IPS DF 6.9 (cell line): ENCODE measurements around the gene IRS2.

Experiments
- DNase-seq: peaks from one replicate; pipeline ENCODE4 v3.0.0-alpha.2; 2013; ENCODE audit warnings: low read depth, low spot score
- H3K27ac ChIP-seq: one replicate; pipeline ENCODE4 v1.5.1; 2013; ENCODE audit warnings: low read length, control low read depth
- H3K27me3 ChIP-seq: 2 replicates; pipeline ENCODE4 v1.6.1; 2013; ENCODE audit warnings: mild to moderate bottlenecking, low read length; ENCODE audit not compliant: control insufficient read depth, insufficient read depth
- H3K36me3 ChIP-seq: 2 replicates; pipeline ENCODE4 v1.6.1; 2013; ENCODE audit warnings: low read length; ENCODE audit not compliant: control insufficient read depth, insufficient read depth
- H3K4me1 ChIP-seq: 2 replicates; pipeline ENCODE4 v1.6.1; 2013; ENCODE audit warnings: low read length; ENCODE audit not compliant: control insufficient read depth, insufficient read depth
- H3K4me3 ChIP-seq: 2 replicates; pipeline ENCODE4 v1.5.1; 2013; ENCODE audit warnings: mild to moderate bottlenecking, low read length
- H3K9me3 ChIP-seq: 2 replicates; pipeline ENCODE4 v1.6.1; 2013; ENCODE audit warnings: low read length, inconsistent platforms; ENCODE audit not compliant: control insufficient read depth, insufficient read depth
- WGBS: extraction: QIAGEN DNeasy Blood & Tissue Kit; methylation state at CpG from one replicate; pipeline ENCODE4 v1.1.7; 2013; ENCODE audit warnings: mixed read lengths, missing lambda C conversion rate; ENCODE audit not compliant: insufficient read length, insufficient coverage; 5-methylcytosine and 5-hydroxymethylcytosine counted together

IRS2 gene

DNA sequence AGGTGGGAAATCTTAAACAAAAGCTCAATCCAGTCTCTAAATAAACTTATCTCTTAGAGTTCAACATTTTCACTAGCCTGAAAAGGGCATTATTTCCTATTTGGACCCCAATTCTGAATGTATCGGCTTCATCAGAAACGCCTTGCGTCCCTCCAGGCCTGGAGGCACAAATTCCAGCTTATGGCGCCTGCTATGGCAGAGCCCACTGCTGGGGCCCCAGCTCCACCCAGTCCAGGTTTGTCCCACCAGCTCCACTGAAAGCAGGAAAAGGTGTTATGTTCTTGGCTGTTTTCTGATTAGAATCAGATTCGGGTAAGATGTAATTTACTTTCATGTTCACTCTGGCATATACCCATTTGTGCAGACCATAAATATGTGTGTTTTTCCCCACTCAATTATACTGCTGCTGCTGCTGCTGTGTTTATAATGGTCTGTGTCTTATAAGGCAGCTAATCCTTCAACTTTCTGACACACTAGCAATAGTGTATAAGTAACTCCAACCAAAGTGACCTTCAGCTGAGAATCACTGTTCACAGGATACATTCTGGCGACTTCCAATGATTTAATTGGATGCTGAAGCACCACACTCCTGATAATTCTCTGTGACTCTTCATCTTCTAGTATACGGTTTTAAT is 6.4 kb downstream of the IRS2 start:
- Histone ChIP-seq H3K4me3 (no peak overlapping the region), H3K36me3 (no peaks in the 10 kb centered on the region; the same call in 1 of the 2 replicates), H3K27me3 (no peaks in the 10 kb centered on the region), H3K27ac (no peak overlapping the region), H3K4me1 (peaks cover 8% of the 10 kb centered on the region), H3K9me3 (no peaks in the 10 kb centered on the region)
- DNase-seq: no peak
- no CpG with 5 or more reads among the region's 7 CpGs for WGBS

DNA sequence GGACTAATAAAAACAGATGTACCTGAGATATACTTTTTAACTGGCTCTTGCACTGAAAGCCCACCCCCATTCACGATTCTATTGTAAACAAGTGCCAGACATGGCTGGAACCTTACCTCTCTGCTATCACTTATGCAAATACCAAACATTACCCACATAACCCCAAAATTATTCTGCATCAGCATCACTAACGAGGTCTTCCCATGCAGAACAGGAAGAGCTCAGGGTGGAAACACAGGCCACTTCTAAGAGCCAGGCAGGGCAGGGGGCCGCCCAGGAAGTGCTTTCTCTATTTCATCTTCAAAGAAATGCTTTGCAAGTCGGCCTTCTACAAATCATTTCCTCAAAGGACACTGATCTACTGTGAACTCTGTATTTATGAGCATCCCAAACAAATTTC is 7.3 kb downstream of the IRS2 start:
- Histone ChIP-seq H3K9me3 (no peaks in the 10 kb centered on the region), H3K4me3 (no peak overlapping the region), H3K27me3 (no peaks in the 10 kb centered on the region), H3K27ac (no peak overlapping the region), H3K36me3 (no peaks in the 10 kb centered on the region), H3K4me1 (peaks cover 6% of the 10 kb centered on the region)
- no peak for DNase-seq
- no CpG with 5 or more reads among the region's 4 CpGs for WGBS

DNA sequence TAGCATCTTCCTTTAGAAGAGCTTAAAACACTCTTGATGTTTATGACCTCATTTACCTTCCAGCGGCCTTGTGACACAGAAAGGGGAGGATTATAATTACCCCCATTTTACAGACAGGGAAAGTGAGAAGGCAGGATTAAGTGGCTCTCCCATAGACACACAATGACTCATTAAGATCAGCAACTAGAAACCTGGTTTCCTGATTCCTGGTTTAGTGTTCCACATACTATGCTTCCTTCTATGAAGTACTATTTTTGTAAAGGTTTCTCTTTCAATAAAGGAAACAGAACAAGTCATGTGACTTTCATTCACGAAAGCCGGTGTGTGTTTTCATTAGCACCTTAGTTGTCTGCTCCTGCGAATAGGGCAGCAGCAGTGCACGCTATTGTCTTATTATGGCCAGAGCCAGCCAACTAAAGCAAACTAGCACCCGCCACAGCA is 8.3 kb downstream of the IRS2 start:
- Histone ChIP-seq H3K27ac (no peak overlapping the region), H3K9me3 (no peaks in the 10 kb centered on the region), H3K27me3 (no peaks in the 10 kb centered on the region), H3K4me1 (peaks cover 2% of the 10 kb centered on the region; the same call in 1 of the 2 replicates), H3K36me3 (no peaks in the 10 kb centered on the region), H3K4me3 (no peak overlapping the region)
- WGBS: no CpG with 5 or more reads among the region's 6 CpGs
- DNase-seq: no peak

DNA sequence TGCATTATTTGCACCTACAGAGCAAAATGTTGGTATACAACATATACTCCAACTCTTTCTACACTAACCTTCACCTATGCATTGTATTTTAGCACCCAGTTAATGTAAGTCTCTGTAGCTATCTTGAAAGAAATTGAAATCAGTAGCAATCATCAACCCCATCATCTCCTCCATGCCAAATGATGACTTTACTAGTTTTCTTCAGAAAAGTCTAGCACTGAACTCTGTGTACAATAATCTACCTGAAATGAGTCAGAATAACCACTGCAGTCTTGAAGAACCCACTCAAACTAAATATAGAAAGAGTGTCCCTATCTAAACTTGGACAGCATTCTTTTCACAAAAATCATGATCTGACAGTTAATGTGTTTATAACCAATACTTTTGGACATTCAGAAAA is 9.8 kb downstream of the IRS2 start:
- DNase-seq: no peak
- no peaks in the 10 kb centered on the region for H3K9me3 ChIP-seq
- no peaks in the 10 kb centered on the region for H3K4me1 ChIP-seq
- H3K36me3 ChIP-seq: no peaks in the 10 kb centered on the region
- H3K27me3 ChIP-seq: no peaks in the 10 kb centered on the region
- H3K4me3 ChIP-seq: no peak overlapping the region
- H3K27ac ChIP-seq: no peak overlapping the region

DNA sequence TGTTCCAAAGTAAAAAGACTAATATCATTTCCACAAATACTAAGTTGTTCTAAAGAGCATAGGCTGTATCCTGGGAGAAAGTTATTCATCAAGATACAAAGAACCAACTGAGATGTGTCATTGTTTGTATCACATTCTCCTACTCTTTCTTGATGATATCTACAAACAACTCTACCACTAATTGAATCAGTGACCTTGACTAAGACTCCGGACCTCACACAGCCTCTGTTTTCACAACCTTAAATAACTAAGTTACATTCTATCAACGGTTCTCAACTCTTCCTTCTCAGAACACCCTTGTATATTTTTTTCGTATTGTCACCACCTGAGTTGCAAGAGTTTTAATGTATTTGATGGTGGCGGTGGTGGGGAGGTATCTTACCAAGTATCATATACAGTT is 12.6 kb downstream of the IRS2 start:
- H3K9me3 ChIP-seq: no peaks in the 10 kb centered on the region
- no peak for DNase-seq
- no peaks in the 10 kb centered on the region for H3K36me3 ChIP-seq
- no CpG with 5 or more reads among the region's 4 CpGs for WGBS
- H3K27me3 ChIP-seq: no peaks in the 10 kb centered on the region
- H3K4me1 ChIP-seq: no peaks in the 10 kb centered on the region; the same call in 1 of the 2 replicates
- no peak overlapping the region for H3K27ac ChIP-seq
- no peak overlapping the region for H3K4me3 ChIP-seq

DNA sequence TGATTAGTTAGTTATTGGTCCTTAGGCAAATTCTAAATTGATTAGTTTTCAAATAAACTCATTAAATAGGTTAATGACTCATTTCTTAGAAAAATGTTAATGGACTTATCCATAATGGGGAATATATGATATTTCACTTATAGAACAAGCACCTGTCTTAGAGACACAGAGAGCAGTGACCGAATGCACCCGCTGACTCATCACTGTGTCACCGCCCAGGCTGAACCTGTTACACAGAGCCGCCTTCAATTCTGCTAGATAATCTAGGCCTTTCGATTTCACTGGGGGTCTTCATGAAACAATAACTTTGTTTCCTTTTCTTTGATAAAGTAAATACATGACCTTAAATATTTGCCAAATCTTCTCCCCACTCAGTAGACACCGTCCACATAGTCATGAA is 13.1 kb downstream of the IRS2 start:
- no CpG with 5 or more reads among the region's 6 CpGs for WGBS
- no peaks in the 10 kb centered on the region for H3K36me3 ChIP-seq
- DNase-seq: no peak
- H3K27me3 ChIP-seq: no peaks in the 10 kb centered on the region
- no peak overlapping the region for H3K4me3 ChIP-seq
- H3K4me1 ChIP-seq: no peaks in the 10 kb centered on the region; the same call in 1 of the 2 replicates
- no peak overlapping the region for H3K27ac ChIP-seq
- no peaks in the 10 kb centered on the region for H3K9me3 ChIP-seq

DNA sequence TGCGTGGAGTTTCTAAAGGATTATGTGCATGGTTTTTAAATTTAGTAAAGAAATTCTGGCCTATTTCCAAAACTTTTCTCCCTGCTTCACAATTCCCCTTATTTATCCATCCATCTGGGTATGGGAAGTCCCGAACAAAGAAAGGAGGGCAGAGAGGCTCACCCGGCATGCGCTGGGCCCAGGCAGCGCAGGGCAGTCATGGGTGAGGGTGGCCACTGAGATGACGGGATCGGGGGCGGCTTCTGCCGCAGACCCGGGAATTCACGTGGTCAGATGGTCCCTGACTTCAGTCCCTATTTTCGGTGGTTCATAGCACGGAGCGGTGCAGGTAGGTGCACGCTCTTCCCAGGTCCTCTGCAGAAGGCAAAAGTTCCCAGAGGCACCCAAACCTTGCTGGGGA is 14.5 kb downstream of the IRS2 start:
- no peak overlapping the region for H3K27ac ChIP-seq
- no peaks in the 10 kb centered on the region for H3K9me3 ChIP-seq
- no peak overlapping the region for H3K4me3 ChIP-seq
- peaks cover under 1% of the 10 kb centered on the region; the same call in 1 of the 2 replicates for H3K4me1 ChIP-seq
- no CpG with 5 or more reads among the region's 15 CpGs for WGBS
- no peaks in the 10 kb centered on the region for H3K27me3 ChIP-seq
- no peaks in the 10 kb centered on the region for H3K36me3 ChIP-seq
- DNase-seq: no peak

DNA sequence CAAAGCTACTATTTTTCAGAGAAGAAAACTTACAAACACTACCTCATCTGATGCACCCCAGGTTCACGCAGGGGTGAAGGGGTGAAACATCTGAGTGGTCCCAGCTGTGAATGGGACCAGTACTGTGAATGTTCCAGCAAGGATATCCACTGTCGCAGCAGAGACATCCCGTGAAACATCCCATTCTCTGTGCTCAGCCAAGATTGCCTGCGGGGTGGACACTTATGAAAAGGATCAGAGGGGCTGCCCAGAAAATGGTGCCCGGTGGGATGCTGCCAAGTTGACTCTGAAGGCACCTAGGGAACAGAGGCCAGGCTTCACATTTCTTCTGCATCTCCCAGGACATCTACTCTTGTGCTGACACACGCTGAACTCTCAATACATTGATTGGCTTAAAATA is 15.9 kb downstream of the IRS2 start:
- Histone ChIP-seq H3K4me1 (peaks cover 2% of the 10 kb centered on the region; the same call in 1 of the 2 replicates), H3K27me3 (no peaks in the 10 kb centered on the region), H3K36me3 (no peaks in the 10 kb centered on the region), H3K4me3 (no peak overlapping the region), H3K9me3 (no peaks in the 10 kb centered on the region), H3K27ac (no peak overlapping the region)
- no peak for DNase-seq
- no CpG with 5 or more reads among the region's 6 CpGs for WGBS

DNA sequence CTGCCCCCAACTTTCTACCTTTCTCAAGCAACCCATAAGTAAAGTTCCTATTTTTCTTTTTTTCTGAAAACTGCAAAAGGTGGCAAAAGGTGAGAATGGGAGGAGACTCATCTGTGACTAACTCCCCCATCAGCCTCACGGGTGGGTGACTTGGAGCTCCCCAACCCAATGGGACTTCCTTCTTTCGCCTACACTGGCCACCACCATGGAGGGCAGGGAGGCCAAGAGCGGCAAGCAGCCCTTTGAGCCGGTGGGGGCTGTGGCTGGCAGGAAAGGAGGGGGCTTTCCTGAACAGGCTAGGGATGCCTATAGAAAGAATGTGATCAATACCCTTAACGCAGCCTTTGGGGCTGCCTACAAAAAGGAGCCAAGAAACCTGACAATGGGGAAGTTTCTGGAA is 16.5 kb downstream of the IRS2 start:
- Histone ChIP-seq H3K4me1 (peaks cover 2% of the 10 kb centered on the region; the same call in 1 of the 2 replicates), H3K9me3 (no peaks in the 10 kb centered on the region), H3K27me3 (no peaks in the 10 kb centered on the region), H3K4me3 (no peak overlapping the region), H3K36me3 (no peaks in the 10 kb centered on the region), H3K27ac (no peak overlapping the region)
- WGBS: no CpG with 5 or more reads among the region's 5 CpGs
- DNase-seq: no peak

DNA sequence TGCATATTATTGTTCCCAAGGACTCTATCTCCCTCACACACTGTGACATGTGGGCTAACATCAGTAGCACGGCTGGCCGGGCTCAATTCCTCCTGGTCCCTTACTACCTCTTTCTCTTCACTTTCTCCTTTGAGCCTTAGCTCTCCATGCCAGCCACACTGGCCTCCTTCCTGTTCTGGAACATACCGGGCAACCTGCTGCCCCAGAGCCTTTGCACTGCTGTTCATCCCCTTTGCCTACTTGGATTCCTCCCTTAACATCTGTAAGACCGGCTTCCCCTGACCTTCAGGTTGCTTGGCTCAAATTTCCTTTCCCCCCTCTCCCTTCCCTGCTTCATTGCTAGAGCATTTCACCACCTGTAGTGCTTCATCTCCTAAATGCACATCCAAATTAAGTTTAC is 17.1 kb downstream of the IRS2 start:
- no peaks in the 10 kb centered on the region for H3K9me3 ChIP-seq
- H3K4me3 ChIP-seq: no peak overlapping the region
- no peaks in the 10 kb centered on the region for H3K36me3 ChIP-seq
- DNase-seq: no peak
- no CpG with 5 or more reads among the region's 4 CpGs for WGBS
- H3K27ac ChIP-seq: no peak overlapping the region
- H3K4me1 ChIP-seq: peaks cover 2% of the 10 kb centered on the region; the same call in 1 of the 2 replicates
- no peaks in the 10 kb centered on the region for H3K27me3 ChIP-seq

DNA sequence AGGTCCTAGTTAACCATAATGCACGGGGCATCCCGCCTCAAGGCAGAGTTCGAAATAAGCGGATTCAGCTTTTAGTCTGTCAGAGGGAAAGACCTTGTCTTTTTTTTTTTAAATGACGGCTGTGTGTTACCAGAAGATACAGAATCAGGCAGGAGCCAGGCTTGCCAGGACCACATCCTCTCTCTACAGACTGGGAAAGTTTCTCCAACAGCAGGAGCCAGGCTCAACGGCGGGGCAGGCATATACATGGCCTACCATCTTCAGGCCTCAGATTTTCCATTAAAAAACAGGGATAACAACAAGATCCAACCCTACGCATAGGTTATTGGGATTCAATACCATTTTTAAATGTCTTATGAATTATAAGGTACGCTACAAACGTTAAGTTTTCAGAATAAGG is 17.8 kb downstream of the IRS2 start:
- H3K9me3 ChIP-seq: no peaks in the 10 kb centered on the region
- peaks cover 2% of the 10 kb centered on the region; the same call in 1 of the 2 replicates for H3K4me1 ChIP-seq
- no CpG with 5 or more reads among the region's 10 CpGs for WGBS
- no peak for DNase-seq
- H3K36me3 ChIP-seq: no peaks in the 10 kb centered on the region
- no peak overlapping the region for H3K27ac ChIP-seq
- H3K27me3 ChIP-seq: no peaks in the 10 kb centered on the region
- H3K4me3 ChIP-seq: no peak overlapping the region
